Large intestine (tissue), 3 donors: ENCODE measurements around the gene RBKS. TPM values are rescaled to one million over a fixed set of nuclear protein-coding genes. Genes with fewer than 3 reads are reported as not detected.

Source experiments
- DNase-seq, 2 donors: peaks; one replicate each; pipeline versions ENCODE4 v3.0.0 to v3.0.0-alpha.2; 2013
- H3K27ac ChIP-seq: one replicate; pipeline ENCODE4 v1.5.1; 2013; ENCODE audit warnings: low read length
- H3K27me3 ChIP-seq: 2 replicates; pipeline ENCODE4 v1.6.1; 2013; ENCODE audit warnings: low read length; ENCODE audit not compliant: control insufficient read depth, insufficient read depth
- H3K36me3 ChIP-seq: 2 replicates; pipeline ENCODE4 v1.6.1; 2013; ENCODE audit warnings: low read length; ENCODE audit not compliant: control insufficient read depth, insufficient read depth
- H3K4me1 ChIP-seq: one replicate; pipeline ENCODE4 v1.6.1; 2013; ENCODE audit warnings: low read length; ENCODE audit not compliant: control insufficient read depth, insufficient read depth
- H3K4me3 ChIP-seq: one replicate; pipeline ENCODE4 v1.5.1; 2013; ENCODE audit warnings: low read length
- H3K9me3 ChIP-seq: one replicate; pipeline ENCODE4 v1.6.1; 2013; ENCODE audit warnings: mild to moderate bottlenecking, low read depth, low read length, moderate library complexity; ENCODE audit not compliant: control insufficient read depth
- WGBS: methylation state at CpG from one replicate; pipeline ENCODE4 v1.1.5; 2013; ENCODE audit warnings: low lambda C conversion rate; ENCODE audit not compliant: insufficient coverage; 5-methylcytosine and 5-hydroxymethylcytosine counted together
- polyA plus RNA-seq: library from polyadenylated mRNA; unstranded; fragments of 120-200 nt; gene quantifications from one replicate; pipeline ENCODE4 v1.2.1, GENCODE V29; 2013

The RBKS gene
- polyA plus RNA-seq, 1 donor = 30.4 TPM

DNA sequence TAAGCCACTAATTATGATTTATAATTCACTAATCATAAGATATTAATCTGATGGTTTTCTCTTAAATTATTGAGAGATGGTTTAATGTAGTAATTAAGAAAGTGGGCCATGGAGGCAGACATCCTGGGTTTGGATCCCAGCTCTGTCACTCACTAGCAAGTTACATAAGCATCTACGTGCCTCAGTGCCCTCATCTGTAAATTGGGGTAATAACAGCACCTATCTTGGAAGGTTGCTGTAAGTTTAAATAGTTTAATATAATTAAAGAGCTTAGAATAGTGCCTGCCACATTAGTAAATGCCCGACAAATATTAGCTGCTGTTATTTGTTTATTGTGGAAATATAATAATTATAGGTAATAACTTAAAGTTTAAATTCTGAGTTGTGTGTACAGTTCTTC, 31.2 kb upstream of the RBKS start:
- no peaks in the 10 kb centered on the region for H3K9me3 ChIP-seq
- H3K27ac ChIP-seq = peak overlapping the region; percentile 63
- peaks cover 9% of the 10 kb centered on the region for H3K4me1 ChIP-seq
- H3K36me3 ChIP-seq = no peaks in the 10 kb centered on the region
- no peak overlapping the region for H3K4me3 ChIP-seq
- H3K27me3 ChIP-seq = no peaks in the 10 kb centered on the region
- WGBS = 100% methylated on average over 1 of the region's 2 CpGs
- no peak for DNase-seq

DNA sequence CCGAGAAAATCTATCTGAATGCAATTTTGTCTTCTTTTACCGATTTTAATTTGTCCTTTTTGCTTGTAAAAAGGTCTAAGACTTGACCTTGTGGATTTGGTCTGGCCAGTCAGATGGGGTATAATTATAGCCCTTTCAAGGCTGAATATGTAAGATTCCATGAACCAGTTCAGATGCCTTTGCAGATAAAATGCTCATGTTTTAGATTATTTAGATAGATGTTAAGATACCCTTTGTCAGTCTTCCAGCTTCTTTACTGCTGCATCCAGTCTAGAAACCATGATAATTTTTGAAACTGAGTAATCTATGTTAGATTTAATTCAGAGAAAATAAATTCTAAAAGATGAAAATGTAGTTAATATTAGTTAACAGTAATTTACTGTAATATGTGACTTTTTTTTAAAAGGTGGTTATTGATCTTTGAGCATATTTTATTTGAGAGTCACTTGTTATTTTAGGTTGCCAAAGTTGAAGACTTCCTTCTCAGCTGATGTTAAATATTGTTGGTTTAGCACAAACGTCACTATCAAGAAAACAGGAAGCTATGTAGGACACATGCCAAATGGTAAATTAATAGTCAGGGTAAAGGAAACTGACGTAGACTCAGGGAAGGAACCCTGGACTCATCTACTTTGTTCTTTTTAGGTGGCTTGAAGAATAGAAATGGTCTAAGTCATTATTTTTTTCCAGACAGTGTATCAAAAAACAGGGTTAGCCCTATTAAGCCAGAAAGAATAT, 30.1 kb upstream of the RBKS start:
- DNase-seq = peak in 1 of 2 donors; percentile 50
- no CpG with 5 or more reads among the region's 4 CpGs for WGBS
- Histone ChIP-seq H3K36me3 (no peaks in the 10 kb centered on the region), H3K27me3 (no peaks in the 10 kb centered on the region), H3K27ac (no peak overlapping the region), H3K9me3 (no peaks in the 10 kb centered on the region), H3K4me1 (peaks cover 7% of the 10 kb centered on the region), H3K4me3 (no peak overlapping the region)

- Histone ChIP-seq H3K36me3 (no peaks in the 10 kb centered on the region), H3K4me3 (no peak overlapping the region), H3K4me1 (no peaks in the 10 kb centered on the region), H3K9me3 (no peaks in the 10 kb centered on the region), H3K27ac (no peak overlapping the region), H3K27me3 (no peaks in the 10 kb centered on the region)
- no peak for DNase-seq
- WGBS = 100% methylated on average over 1 of the region's 1 CpG
Observed at GRCh38 chr2:27916293-27916995, 26.3 kb upstream of the RBKS start.

DNA sequence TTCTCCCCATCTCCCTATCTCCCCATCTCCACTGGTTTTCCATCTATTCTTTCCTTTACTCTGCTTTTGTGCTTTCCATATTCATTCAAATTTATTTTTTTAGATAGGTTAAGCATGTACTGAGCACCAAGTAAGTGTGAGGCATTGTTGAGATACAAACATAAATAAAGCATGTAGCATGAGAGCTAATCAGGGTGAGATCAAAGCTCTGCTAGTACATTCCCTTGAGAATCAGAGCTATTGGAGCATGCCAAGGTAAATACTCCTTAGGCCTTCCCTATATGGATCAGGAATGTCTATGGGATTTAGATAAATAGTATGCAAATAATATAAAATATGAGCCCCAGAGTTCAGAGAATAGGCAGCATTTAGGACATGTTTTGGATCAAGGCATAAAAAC, 25.7 kb upstream of the RBKS start:
- Histone ChIP-seq H3K36me3 (no peaks in the 10 kb centered on the region), H3K27ac (no peak overlapping the region), H3K4me3 (no peak overlapping the region), H3K4me1 (no peaks in the 10 kb centered on the region), H3K27me3 (no peaks in the 10 kb centered on the region), H3K9me3 (no peaks in the 10 kb centered on the region)
- DNase-seq = no peak

DNA sequence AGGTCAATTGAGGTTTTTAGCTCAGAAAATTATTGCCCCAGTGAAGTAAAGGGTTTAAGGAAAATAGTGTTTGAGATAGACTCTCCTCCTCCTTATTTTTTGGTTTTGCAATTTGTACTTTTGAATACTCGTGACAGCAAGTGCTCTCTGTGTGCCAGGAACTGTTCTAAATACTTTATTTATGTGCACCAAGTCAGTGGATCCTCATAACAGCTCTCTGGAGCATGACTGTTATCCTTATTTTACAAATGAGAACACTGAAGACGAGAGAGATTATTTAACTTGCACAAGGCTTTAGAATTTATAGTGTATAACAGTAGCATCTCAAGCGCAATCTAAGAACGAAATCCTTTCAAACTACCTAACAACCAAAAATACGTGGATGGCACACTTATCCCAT, 25.0 kb upstream of the RBKS start:
- Histone ChIP-seq H3K9me3 (no peaks in the 10 kb centered on the region), H3K4me3 (no peak overlapping the region), H3K27ac (no peak overlapping the region), H3K36me3 (no peaks in the 10 kb centered on the region), H3K4me1 (no peaks in the 10 kb centered on the region), H3K27me3 (no peaks in the 10 kb centered on the region)
- no peak for DNase-seq
- 100% methylated on average over 1 of the region's 5 CpGs for WGBS

- DNase-seq = no peak
- no peak overlapping the region for H3K4me3 ChIP-seq
- no peaks in the 10 kb centered on the region for H3K9me3 ChIP-seq
- H3K27me3 ChIP-seq = no peaks in the 10 kb centered on the region
- no peak overlapping the region for H3K27ac ChIP-seq
- H3K36me3 ChIP-seq = no peaks in the 10 kb centered on the region
- H3K4me1 ChIP-seq = no peaks in the 10 kb centered on the region
Observed at GRCh38 chr2:27914805-27915175, 24.6 kb upstream of the RBKS start.

- H3K4me1 ChIP-seq = no peaks in the 10 kb centered on the region
- no peaks in the 10 kb centered on the region for H3K9me3 ChIP-seq
- H3K4me3 ChIP-seq = no peak overlapping the region
- H3K36me3 ChIP-seq = no peaks in the 10 kb centered on the region
- H3K27ac ChIP-seq = peak overlapping the region; percentile 9
- 100% methylated on average over 1 of the region's 2 CpGs for WGBS
- no peaks in the 10 kb centered on the region for H3K27me3 ChIP-seq
- no peak for DNase-seq
Observed at GRCh38 chr2:27914041-27914804, 24.0 kb upstream of the RBKS start.

GRCh38 chr2:27912512-27912911, 22.3 kb upstream of the RBKS start:
- no peak overlapping the region for H3K27ac ChIP-seq
- H3K4me1 ChIP-seq = no peaks in the 10 kb centered on the region
- no CpG with 5 or more reads among the region's 2 CpGs for WGBS
- H3K27me3 ChIP-seq = no peaks in the 10 kb centered on the region
- H3K36me3 ChIP-seq = no peaks in the 10 kb centered on the region
- no peak overlapping the region for H3K4me3 ChIP-seq
- no peaks in the 10 kb centered on the region for H3K9me3 ChIP-seq
- no peak for DNase-seq

- no peak for DNase-seq
- Histone ChIP-seq H3K4me1 (no peaks in the 10 kb centered on the region), H3K4me3 (no peak overlapping the region), H3K9me3 (no peaks in the 10 kb centered on the region), H3K27ac (no peak overlapping the region), H3K27me3 (no peaks in the 10 kb centered on the region), H3K36me3 (no peaks in the 10 kb centered on the region)
- WGBS = 100% methylated on average over 2 of the region's 2 CpGs
Observed at GRCh38 chr2:27911458-27912210, 21.4 kb upstream of the RBKS start.

DNA sequence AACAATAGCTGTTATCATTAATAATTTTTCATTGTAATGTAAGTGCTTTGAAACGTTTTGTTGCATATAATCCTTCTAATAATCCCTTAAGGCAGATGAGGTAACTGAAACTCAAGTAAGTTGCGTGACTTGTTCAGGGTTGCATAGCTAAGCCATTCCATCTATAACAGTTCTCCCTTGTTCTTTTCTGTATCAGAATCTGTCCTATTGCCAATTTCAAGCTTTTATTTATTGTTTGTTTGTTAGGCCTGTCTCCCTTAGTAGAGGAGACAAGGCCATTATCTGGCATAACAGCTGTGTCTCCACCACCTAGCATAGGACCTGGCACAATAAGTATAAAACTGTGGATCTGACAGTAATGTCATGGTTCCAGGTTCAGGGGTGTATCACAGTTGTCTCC, 19.7 kb upstream of the RBKS start:
- DNase-seq = no peak
- Histone ChIP-seq H3K9me3 (no peaks in the 10 kb centered on the region), H3K27me3 (no peaks in the 10 kb centered on the region), H3K4me1 (no peaks in the 10 kb centered on the region), H3K27ac (no peak overlapping the region), H3K4me3 (no peak overlapping the region), H3K36me3 (no peaks in the 10 kb centered on the region)
- WGBS = 100% methylated on average over 1 of the region's 2 CpGs
